Measurements from ENCODE around the gene ENO3.

- TF ChIP-seq EZH2 (IDR thresholded peaks at IDR 0.05; ENCODE audit: insufficient read depth, poor library complexity, severe bottlenecking): no peak
- TF ChIP-seq EZH2phosphoT487 (IDR thresholded peaks at IDR 0.05; ENCODE audit: insufficient read depth, low read depth): no peak
These were observed 15.3 kb upstream of the ENO3 start for GRCh38 chr17:4935650-4936049.

All from GM23248 (cell line).